IMR-90 (cell line): ENCODE measurements around the gene CAPN3. TPM values are rescaled to one million over a fixed set of nuclear protein-coding genes. Genes with fewer than 3 reads are reported as not detected.

Experiments used
- ATAC-seq: fragments of 200-7000 bp; cut with Tn5 transposase; 2 replicates; pipeline ENCODE4 v1.9.1; 2020; ENCODE audit warnings: low read depth, mild to moderate bottlenecking, moderate library complexity
- BruUV-seq: library from RNA; stranded (reverse); fragments of 400-500 nt; replicated peaks from 2 replicates; lab custom pipeline; 2021; lab: Mats Ljungman, UMichigan
- CTCF ChIA-PET: fragments of 300-600 bp; formaldehyde crosslinking; extraction: SDS; loops from one replicate; lab custom pipeline; 2021; ENCODE audit warnings: antibody characterized with exemption; lab: Yijun Ruan, JAX
- POLR2A ChIA-PET: fragments of 300-600 bp; sonication (Branson Sonifier 250); formaldehyde crosslinking; loops from one replicate; lab custom pipeline; 2022; ENCODE audit warnings: antibody characterized with exemption; ENCODE audit not compliant: unreplicated experiment; lab: Charles Lee
- DNase-seq: peaks from one replicate; pipeline ENCODE4 v3.0.0; 2013
- H2AFZ ChIP-seq: replicated peaks from 2 replicates; pipeline ENCODE3; 2013; ENCODE audit warnings: low read length, mild to moderate bottlenecking; ENCODE audit not compliant: poor library complexity
- H2AK5ac ChIP-seq: 2 replicates; pipeline ENCODE4 v1.6.1; 2013; ENCODE audit warnings: low read depth, low read length, inconsistent platforms
- H2AK9ac ChIP-seq: replicated peaks from 2 replicates; pipeline ENCODE3; 2013; ENCODE audit warnings: mild to moderate bottlenecking, low read depth, low read length, moderate library complexity; ENCODE audit not compliant: poor library complexity
- H2BK120ac ChIP-seq: 2 replicates; pipeline ENCODE4 v1.6.1; 2013; ENCODE audit warnings: low read depth, low read length, inconsistent platforms
- H2BK15ac ChIP-seq: 3 replicates; pipeline ENCODE4 v1.6.1; 2013; ENCODE audit warnings: low read depth, low read length, inconsistent platforms
- H2BK20ac ChIP-seq: 2 replicates; pipeline ENCODE4 v1.6.1; 2013; ENCODE audit warnings: low read depth, mild to moderate bottlenecking, inconsistent platforms, low read length, moderate library complexity
- H2BK5ac ChIP-seq: 2 replicates; pipeline ENCODE4 v1.6.1; 2013; ENCODE audit warnings: mild to moderate bottlenecking, low read depth, low read length, inconsistent platforms; ENCODE audit not compliant: poor library complexity, severe bottlenecking
- H3K14ac ChIP-seq: replicated peaks from 2 replicates; pipeline ENCODE4 v1.6.1; 2013; ENCODE audit warnings: low read depth, low read length, inconsistent platforms
- H3K18ac ChIP-seq: 2 replicates; pipeline ENCODE4 v1.6.1; 2013; ENCODE audit warnings: low read depth, low read length, control low read depth
- H3K23ac ChIP-seq: 2 replicates; pipeline ENCODE4 v1.6.1; 2013; ENCODE audit warnings: low read depth, low read length, inconsistent platforms
- H3K27ac ChIP-seq: 2 replicates; pipeline ENCODE4 v1.5.1; 2013; ENCODE audit warnings: mild to moderate bottlenecking, control low read depth, low read length; ENCODE audit not compliant: insufficient read depth
- H3K27me3 ChIP-seq: 2 replicates; pipeline ENCODE4 v1.6.1; 2013; ENCODE audit warnings: low read length; ENCODE audit not compliant: control insufficient read depth, insufficient read depth
- H3K36me3 ChIP-seq: 2 replicates; pipeline ENCODE4 v1.6.1; 2013; ENCODE audit warnings: low read length, mixed read lengths; ENCODE audit not compliant: control insufficient read depth, insufficient read depth
- H3K4ac ChIP-seq: 2 replicates; pipeline ENCODE4 v1.6.1; 2013; ENCODE audit warnings: low read depth, low read length, inconsistent platforms
- H3K4me1 ChIP-seq: 2 replicates; pipeline ENCODE4 v1.6.1; 2013; ENCODE audit warnings: low read length, mixed read lengths; ENCODE audit not compliant: control insufficient read depth, insufficient read depth
- H3K4me2 ChIP-seq: 2 replicates; pipeline ENCODE4 v1.6.1; 2013; ENCODE audit warnings: low read depth, mild to moderate bottlenecking, control low read depth, low read length, moderate library complexity
- H3K4me3 ChIP-seq: 2 replicates; pipeline ENCODE4 v1.5.1; 2013; ENCODE audit warnings: low read depth, mild to moderate bottlenecking, control low read depth, low read length, moderate library complexity; ENCODE audit not compliant: insufficient read depth
- H3K56ac ChIP-seq: 2 replicates; pipeline ENCODE4 v1.6.1; 2013; ENCODE audit warnings: low read length, inconsistent platforms; ENCODE audit not compliant: insufficient read depth; ENCODE audit errors: extremely low read depth
- H3K79me1 ChIP-seq, 2 experiments: 2 replicates each; pipeline ENCODE4 v1.6.1; 2013; ENCODE audit warnings: low read length in 2 of 2, inconsistent platforms in 1 of 2, low read depth in 1 of 2
- H3K9ac ChIP-seq: 2 replicates; pipeline ENCODE4 v1.6.1; 2013; ENCODE audit warnings: low read depth, low read length, control low read depth
- H3K9me1 ChIP-seq: 2 replicates; pipeline ENCODE4 v1.6.1; 2013; ENCODE audit warnings: low read length, inconsistent platforms; ENCODE audit not compliant: insufficient read depth
- H3K9me3 ChIP-seq: 2 replicates; pipeline ENCODE4 v1.6.1; 2013; ENCODE audit warnings: low read length; ENCODE audit not compliant: control insufficient read depth, insufficient read depth
- H4K20me1 ChIP-seq: 2 replicates; pipeline ENCODE4 v1.6.1; 2013; ENCODE audit warnings: low read length, inconsistent platforms; ENCODE audit not compliant: insufficient read depth
- H4K5ac ChIP-seq: 2 replicates; pipeline ENCODE4 v1.6.1; 2013; ENCODE audit warnings: mild to moderate bottlenecking, low read depth, low read length, control low read depth
- H4K8ac ChIP-seq, 2 experiments: 2 replicates each; pipeline ENCODE4 v1.6.1; 2013; ENCODE audit warnings: low read depth in 2 of 2, low read length in 2 of 2, control low read depth in 1 of 2, inconsistent platforms in 1 of 2
- H4K91ac ChIP-seq: 2 replicates; pipeline ENCODE4 v1.6.1; 2013; ENCODE audit warnings: low read depth, low read length, inconsistent platforms; ENCODE audit not compliant: insufficient read depth
- BHLHE40 ChIP-seq: fragments of 150-350 bp; IDR thresholded peaks from 2 replicates; pipeline ENCODE4 v1.6.1; 2016; ENCODE audit warnings: mild to moderate bottlenecking, low read depth, low read length
- CEBPB ChIP-seq: IDR thresholded peaks from 2 replicates; pipeline ENCODE4 v1.6.1; 2012; ENCODE audit warnings: low read depth, low read length, improper control_type of control experiment
- CHD1 ChIP-seq: IDR thresholded peaks from 2 replicates; pipeline ENCODE4 v1.6.1; 2012; ENCODE audit warnings: low read depth, low read length, improper control_type of control experiment
- CTCF ChIP-seq: conservative IDR thresholded peaks from 2 replicates; pipeline ENCODE4 v1.5.1; 2012; ENCODE audit warnings: mild to moderate bottlenecking, low read depth, low read length, improper control_type of control experiment
- ELK1 ChIP-seq: fragments of 150-350 bp; IDR thresholded peaks from 2 replicates; pipeline ENCODE4 v1.6.1; 2016; ENCODE audit warnings: low read depth, mild to moderate bottlenecking, low read length, moderate library complexity, borderline replicate concordance
- FOS ChIP-seq: fragments of 150-350 bp; IDR thresholded peaks from 2 replicates; pipeline ENCODE4 v1.6.1; 2016; ENCODE audit warnings: low read depth, low read length
- MAFK ChIP-seq: IDR thresholded peaks from 2 replicates; pipeline ENCODE4 v1.6.1; 2012; ENCODE audit warnings: low read depth, low read length, improper control_type of control experiment
- MAZ ChIP-seq: IDR thresholded peaks from 2 replicates; pipeline ENCODE4 v1.6.1; 2012; ENCODE audit warnings: low read depth, mild to moderate bottlenecking, low read length, improper control_type of control experiment, moderate library complexity, borderline replicate concordance
- MXI1 ChIP-seq: IDR thresholded peaks from 2 replicates; pipeline ENCODE4 v1.6.1; 2012; ENCODE audit warnings: low read depth, mild to moderate bottlenecking, low read length, moderate library complexity, borderline replicate concordance
- NFE2L2 ChIP-seq: fragments of 150-350 bp; IDR thresholded peaks from 2 replicates; pipeline ENCODE4 v1.6.1; 2016; ENCODE audit warnings: low read depth, mild to moderate bottlenecking, low read length
- POLR2A ChIP-seq: IDR thresholded peaks from 2 replicates; pipeline ENCODE4 v1.6.1; 2012; ENCODE audit warnings: mild to moderate bottlenecking, low read depth, low read length
- RAD21 ChIP-seq: IDR thresholded peaks from 2 replicates; pipeline ENCODE4 v1.6.1; 2012; ENCODE audit warnings: low read length, improper control_type of control experiment
- RCOR1 ChIP-seq: IDR thresholded peaks from 2 replicates; pipeline ENCODE4 v1.6.1; 2012; ENCODE audit warnings: mild to moderate bottlenecking, low read length, improper control_type of control experiment; ENCODE audit not compliant: insufficient replicate concordance
- RFX5 ChIP-seq: IDR thresholded peaks from 2 replicates; pipeline ENCODE4 v1.8.0; 2012; ENCODE audit warnings: low read depth, mild to moderate bottlenecking, low read length, moderate library complexity
- SMC3 ChIP-seq: fragments of 150-350 bp; IDR thresholded peaks from 2 replicates; pipeline ENCODE4 v1.6.1; 2016; ENCODE audit warnings: low read depth, mild to moderate bottlenecking, antibody characterized with exemption, low read length, moderate library complexity
- USF2 ChIP-seq: fragments of 150-350 bp; IDR thresholded peaks from 2 replicates; pipeline ENCODE4 v1.6.1; 2017; ENCODE audit warnings: mild to moderate bottlenecking, antibody characterized with exemption, low read length, low read depth
- whole genome bisulfite sequencing, 2 experiments: methylation state at CpG; one replicate each; pipeline versions ENCODE4 v1.1.5 to v1.1.7; 2013; ENCODE audit warnings: missing lambda C conversion rate in 2 of 2; ENCODE audit not compliant: insufficient read length in 1 of 2; ENCODE audit errors: extremely low coverage in 2 of 2; 5-methylcytosine and 5-hydroxymethylcytosine counted together
- dilution Hi-C: fragments of 300-500 bp; cut with HindIII; formaldehyde crosslinking; loops from one replicate; pipeline ENCODE4 v1.14.3; 2018; ENCODE audit warnings: low sequenced_read_pairs; ENCODE audit not compliant: unreplicated experiment
- in situ Hi-C: fragments of 300-500 bp; cut with MboI; formaldehyde crosslinking; loops from 3 replicates; pipeline ENCODE4 v1.14.3; 2019; ENCODE audit warnings: low sequenced_read_pairs, inconsistent platforms, mixed read lengths
- intact Hi-C: fragments of 100-400 bp; cut with micrococcal nuclease; formaldehyde crosslinking; loops from 2 replicates; pipeline ENCODE4 v1.10.0; 2022
- polyA plus RNA-seq, 3 experiments: library from polyadenylated mRNA; depleted of rRNA; stranded (reverse); fragments of >200 nt; gene quantifications; 2 replicates each; pipeline ENCODE4 v1.2.3, GENCODE V29; 2012; ENCODE audit warnings: low replicate concordance in 1 of 3
- total RNA-seq: library from RNA; depleted of rRNA; stranded (reverse); fragments of >200 nt; gene quantifications from 2 replicates; pipeline ENCODE4 v1.2.3, GENCODE V29; 2012

The CAPN3 gene
- total and polyA plus RNA-seq, 2 of the 4 experiments (the other 2 are of a cell fraction) = 1.1 to 1.4 TPM

GRCh38 chr15:42355291-42355690, 4.0 kb upstream of the CAPN3 start:
- Histone ChIP-seq H3K4me3 (no peak overlapping the region), H2BK20ac (no peak overlapping the region), H4K91ac (no peak overlapping the region), H3K36me3 (peaks cover 4% of the 10 kb centered on the region; the same call in 1 of the 2 replicates), H2AK9ac (no peak overlapping the region), H3K9me3 (no peaks in the 10 kb centered on the region), H2BK15ac (no peak overlapping the region), H3K9ac (no peak overlapping the region), H3K27me3 (no peaks in the 10 kb centered on the region), H3K4me1 (no peaks in the 10 kb centered on the region), H4K5ac (no peak overlapping the region), H2BK120ac (no peak overlapping the region), H2AK5ac (no peak overlapping the region), H3K4ac (no peak overlapping the region), H3K79me1 (no peaks in the 10 kb centered on the region), H3K18ac (no peak overlapping the region), H2AFZ (no peak overlapping the region), H3K14ac (no peak overlapping the region), H4K8ac (no peak overlapping the region), H2BK5ac (no peak overlapping the region), H3K9me1 (peaks cover 4% of the 10 kb centered on the region; the same call in 1 of the 2 replicates), H3K56ac (no peak overlapping the region), H3K4me2 (no peak overlapping the region), H3K27ac (no peak overlapping the region), H3K23ac (no peak overlapping the region), H4K20me1 (no peaks in the 10 kb centered on the region)
- ChIA-PET CTCF (no interaction called here), POLR2A (no interaction called here)
- TF ChIP-seq USF2 = no peak
- no peak for TF ChIP-seq RFX5
- no peak for TF ChIP-seq RCOR1
- TF ChIP-seq CEBPB = no peak
- TF ChIP-seq FOS = no peak
- no peak for TF ChIP-seq MAZ
- no peak for TF ChIP-seq BHLHE40
- TF ChIP-seq SMC3 = no peak
- TF ChIP-seq POLR2A = no peak
- no peak for TF ChIP-seq CTCF
- no peak for TF ChIP-seq MXI1
- no peak for TF ChIP-seq RAD21
- TF ChIP-seq CHD1 = no peak
- TF ChIP-seq ELK1 = no peak
- no peak for TF ChIP-seq NFE2L2
- TF ChIP-seq MAFK = no peak
- ATAC-seq (no peak), DNase-seq (no peak)
- intact Hi-C loops = no loop called here
- in situ Hi-C loops = no loop called here
- dilution Hi-C loops = no loop called here
- 60% methylated on average over 1 of the region's 6 CpGs; no CpG with 5 or more reads in 1 of the 2 experiments for WGBS, 2 experiments
- no TSS peak for BruUV-seq
